Activated CD4-positive, alpha-beta memory T cell treated with anti-CD3 and anti-CD28 coated beads for 36 hours (primary cell): ENCODE results near the gene GFPT2. TPM values are rescaled to one million over a fixed set of nuclear protein-coding genes. Genes with fewer than 3 reads are reported as not detected.

ENCODE experiments used
- CTCF ChIA-PET: fragments of 350-600 bp; sonication (Branson Sonifier 250); formaldehyde crosslinking; loops from one replicate; lab custom pipeline; 2021; ENCODE audit warnings: antibody characterized with exemption, inconsistent platforms; lab: Charles Lee
- POLR2A ChIA-PET: fragments of 350-600 bp; sonication (Branson Sonifier 250); formaldehyde crosslinking; loops from one replicate; lab custom pipeline; 2021; ENCODE audit warnings: antibody characterized with exemption; lab: Charles Lee
- DNase-seq: peaks from one replicate; pipeline ENCODE4 v3.0.0-alpha.2; 2020
- H3K27ac Mint-ChIP-seq: one replicate; pipeline ENCODE4 v1.8.0; 2021; ENCODE audit warnings: mixed read lengths
- H3K27me3 Mint-ChIP-seq: one replicate; pipeline ENCODE4 v1.8.0; 2021; ENCODE audit warnings: mixed read lengths
- H3K36me3 Mint-ChIP-seq: one replicate; pipeline ENCODE4 v1.8.0; 2021; ENCODE audit warnings: mixed read lengths
- H3K4me1 Mint-ChIP-seq: one replicate; pipeline ENCODE4 v1.8.0; 2021; ENCODE audit warnings: low read depth, mixed read lengths
- H3K4me3 Mint-ChIP-seq: one replicate; pipeline ENCODE4 v1.8.0; 2021; ENCODE audit warnings: mild to moderate bottlenecking, mixed read lengths
- H3K9me3 Mint-ChIP-seq: one replicate; pipeline ENCODE4 v1.8.0; 2021; ENCODE audit warnings: mixed read lengths
- intact Hi-C: fragments of 100-400 bp; cut with micrococcal nuclease; formaldehyde crosslinking; loops from one replicate; pipeline ENCODE4 v1.15.1; 2023
- total RNA-seq, 2 experiments: library from RNA; stranded (reverse); gene quantifications; one replicate each; pipeline ENCODE4 v1.2.3, GENCODE V29; 2021

Gene GFPT2
- total RNA-seq, 2 experiments from 2014 or later: 0.12 to 0.15 TPM

DNA sequence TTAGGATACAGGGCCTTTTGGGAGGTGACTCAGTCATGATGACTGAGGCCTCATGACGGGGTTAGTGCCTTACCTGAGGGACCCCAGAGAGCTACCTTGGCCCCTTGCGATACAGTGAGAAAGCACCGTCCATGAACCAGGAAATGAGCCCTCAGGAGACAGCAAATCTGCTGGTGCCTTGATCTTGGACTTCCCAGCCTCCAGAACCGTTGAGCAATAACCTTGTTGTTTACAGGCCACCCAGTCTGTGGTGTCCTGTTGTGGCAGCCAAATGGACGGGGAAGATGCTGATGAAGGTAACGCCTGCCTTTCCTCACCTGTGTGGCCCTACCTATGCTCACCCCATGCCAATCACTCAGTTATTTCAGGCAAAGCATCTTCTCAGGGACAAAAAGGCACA, 5.6 kb upstream of the GFPT2 start:
- no peak overlapping the region for H3K4me3 Mint-ChIP-seq
- DNase-seq: no peak
- POLR2A ChIA-PET: no interaction called here
- H3K27ac Mint-ChIP-seq: no peak overlapping the region
- CTCF ChIA-PET: no interaction called here
- H3K9me3 Mint-ChIP-seq: no peaks in the 10 kb centered on the region
- no peaks in the 10 kb centered on the region for H3K36me3 Mint-ChIP-seq
- H3K27me3 Mint-ChIP-seq: peaks cover 25% of the 10 kb centered on the region
- H3K4me1 Mint-ChIP-seq: no peaks in the 10 kb centered on the region
- intact Hi-C loops: no loop called here

DNA sequence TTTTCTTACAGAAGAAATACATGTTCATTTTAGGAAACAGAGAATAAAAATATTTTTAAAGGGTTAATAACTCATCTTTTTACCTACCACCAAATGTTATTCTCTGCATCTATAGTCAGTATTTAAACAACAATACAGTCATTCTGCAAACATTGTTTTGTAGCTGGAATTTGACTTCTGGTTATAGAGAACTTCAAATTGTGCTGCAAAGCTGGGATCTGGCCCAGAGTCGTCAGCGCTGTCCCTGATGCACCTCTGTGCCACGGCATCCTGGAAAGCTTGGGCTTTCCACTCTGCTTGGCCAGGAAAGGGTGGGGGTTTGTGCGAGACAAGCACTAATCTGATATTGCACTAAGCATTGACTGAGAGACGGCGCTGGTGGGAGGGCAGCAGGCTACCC, 5.0 kb upstream of the GFPT2 start:
- Mint-ChIP-seq H3K27me3 (peaks cover 26% of the 10 kb centered on the region), H3K4me1 (no peaks in the 10 kb centered on the region), H3K4me3 (no peak overlapping the region), H3K9me3 (no peaks in the 10 kb centered on the region), H3K27ac (no peak overlapping the region), H3K36me3 (no peaks in the 10 kb centered on the region)
- ChIA-PET POLR2A (no interaction called here), CTCF (no interaction called here)
- no peak for DNase-seq
- intact Hi-C loops: no loop called here

DNA sequence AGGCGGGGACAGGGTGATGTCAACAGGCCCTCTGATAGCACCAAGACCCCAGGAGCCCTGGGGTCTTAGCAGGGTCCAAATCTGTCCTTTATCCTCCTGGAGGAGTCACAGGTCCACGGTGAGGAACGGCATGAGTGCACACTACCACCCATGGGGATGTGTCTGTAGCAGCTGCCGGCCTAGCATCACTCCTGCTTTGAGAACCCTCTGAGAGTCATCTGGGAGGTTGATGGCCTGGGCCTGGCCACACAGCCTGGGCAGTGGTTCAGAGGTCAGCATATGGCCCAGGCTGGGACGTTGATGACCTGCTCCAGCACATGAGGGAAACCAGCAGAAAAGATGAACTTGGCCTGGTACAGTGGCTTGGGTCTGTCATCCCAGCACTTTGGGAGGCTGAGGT, 1.8 kb upstream of the GFPT2 start:
- H3K27ac Mint-ChIP-seq: no peak overlapping the region
- peaks cover 43% of the 10 kb centered on the region for H3K27me3 Mint-ChIP-seq
- no peaks in the 10 kb centered on the region for H3K9me3 Mint-ChIP-seq
- no peaks in the 10 kb centered on the region for H3K36me3 Mint-ChIP-seq
- intact Hi-C loops: no loop called here
- no peak overlapping the region for H3K4me3 Mint-ChIP-seq
- CTCF ChIA-PET: no interaction called here
- peaks cover 1% of the 10 kb centered on the region for H3K4me1 Mint-ChIP-seq
- POLR2A ChIA-PET: no interaction called here
- DNase-seq: no peak

DNA sequence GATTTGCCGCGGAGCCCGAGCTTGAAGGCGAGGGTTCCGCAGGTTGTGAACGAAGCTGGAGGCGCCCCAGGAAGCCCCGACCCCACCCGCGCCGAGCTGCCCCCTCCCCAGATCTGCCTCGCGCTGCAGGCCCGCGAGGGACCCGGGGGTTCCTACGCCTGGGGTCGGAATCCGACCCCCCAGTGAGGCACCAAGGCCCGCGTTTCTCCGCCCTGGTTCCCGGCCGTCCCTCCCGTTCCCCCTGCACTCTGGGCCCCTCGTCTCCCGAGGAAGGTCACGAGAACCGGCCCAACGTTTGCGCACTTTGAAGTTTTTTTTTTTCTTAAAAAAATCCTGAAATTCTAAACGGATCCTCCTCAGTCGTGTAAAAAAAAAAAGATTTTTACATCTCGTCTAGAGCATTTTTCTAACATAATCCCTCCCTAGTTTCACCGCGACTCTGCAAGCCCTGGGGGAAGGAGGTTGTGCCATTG, 880 bp upstream of the GFPT2 start:
- Mint-ChIP-seq H3K36me3 (no peaks in the 10 kb centered on the region), H3K4me1 (peaks cover 1% of the 10 kb centered on the region), H3K27ac (no peak overlapping the region), H3K27me3 (peaks cover 43% of the 10 kb centered on the region), H3K4me3 (peak overlapping the region; percentile 61), H3K9me3 (no peaks in the 10 kb centered on the region)
- CTCF ChIA-PET: interaction anchor here (0.7 to 1.7 kb wide), 3 partner anchors 25 to 145 kb away, joined by 3 to 9 read pairs (median 4); partner anchors contain the start of gene RASGEF1C
- intact Hi-C loops: loop anchor here (1.0 kb wide), 1 partner anchor 61 kb away; no protein-coding TSS in a partner anchor
- DNase-seq: no peak
- POLR2A ChIA-PET: no interaction called here

DNA sequence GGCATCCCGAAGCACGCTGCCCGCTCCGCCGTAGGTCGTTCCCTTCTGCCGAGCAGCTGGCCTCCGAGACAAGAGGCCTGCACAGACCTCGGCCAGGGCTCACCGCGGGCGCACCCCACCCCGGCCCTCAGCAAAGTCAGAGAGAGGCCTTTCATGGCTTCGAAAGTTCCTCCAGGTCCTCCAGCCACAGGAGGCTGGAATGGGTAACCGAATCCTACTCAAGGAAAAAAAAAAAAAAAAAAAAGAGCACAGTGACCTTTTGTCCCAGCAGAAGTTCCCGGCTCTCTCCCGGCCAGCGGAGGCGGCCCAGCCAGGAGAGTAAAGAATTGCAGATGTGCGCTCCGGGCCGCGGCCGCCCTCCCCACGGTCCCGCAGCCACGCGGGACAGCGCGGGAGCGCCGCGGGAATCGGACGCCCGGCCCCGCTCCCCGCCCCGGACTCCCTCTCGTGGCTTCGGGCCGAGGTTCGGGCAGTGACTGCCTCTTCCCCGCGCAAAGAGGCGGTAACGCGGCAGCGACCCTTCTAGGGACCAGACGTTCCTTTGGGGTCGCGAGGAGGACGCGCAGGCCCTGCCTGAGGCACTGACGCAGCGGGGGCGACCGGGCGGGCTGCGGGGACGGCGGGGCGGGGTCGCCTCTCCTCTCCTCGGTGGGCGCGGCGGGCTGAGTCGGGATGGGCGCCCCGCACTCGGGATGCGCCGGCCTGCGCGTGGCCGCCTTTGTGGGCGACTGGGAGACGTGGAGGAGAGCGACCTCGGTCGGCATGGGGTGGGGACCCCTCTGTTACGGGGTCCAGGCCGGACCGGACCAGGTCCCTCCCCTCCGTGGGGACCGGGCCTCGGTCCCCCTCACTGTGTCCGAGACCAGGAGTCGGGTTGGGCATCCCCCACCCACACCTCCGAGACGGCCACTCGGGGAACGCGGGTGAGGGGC, 754 bp downstream of the GFPT2 start:
- no peak for DNase-seq
- Mint-ChIP-seq H3K4me1 (peaks cover 1% of the 10 kb centered on the region), H3K27ac (no peak overlapping the region), H3K9me3 (no peaks in the 10 kb centered on the region), H3K27me3 (peaks cover 43% of the 10 kb centered on the region), H3K36me3 (no peaks in the 10 kb centered on the region), H3K4me3 (peak overlapping the region; percentile 23)
- ChIA-PET POLR2A (no interaction called here), CTCF (interaction anchor here (1.2 to 1.7 kb wide), 2 partner anchors 24 kb away, joined by 4 to 9 read pairs; no protein-coding TSS in a partner anchor)
- intact Hi-C loops: loop anchor here (1.0 kb wide), 1 partner anchor 59 kb away; no protein-coding TSS in a partner anchor

DNA sequence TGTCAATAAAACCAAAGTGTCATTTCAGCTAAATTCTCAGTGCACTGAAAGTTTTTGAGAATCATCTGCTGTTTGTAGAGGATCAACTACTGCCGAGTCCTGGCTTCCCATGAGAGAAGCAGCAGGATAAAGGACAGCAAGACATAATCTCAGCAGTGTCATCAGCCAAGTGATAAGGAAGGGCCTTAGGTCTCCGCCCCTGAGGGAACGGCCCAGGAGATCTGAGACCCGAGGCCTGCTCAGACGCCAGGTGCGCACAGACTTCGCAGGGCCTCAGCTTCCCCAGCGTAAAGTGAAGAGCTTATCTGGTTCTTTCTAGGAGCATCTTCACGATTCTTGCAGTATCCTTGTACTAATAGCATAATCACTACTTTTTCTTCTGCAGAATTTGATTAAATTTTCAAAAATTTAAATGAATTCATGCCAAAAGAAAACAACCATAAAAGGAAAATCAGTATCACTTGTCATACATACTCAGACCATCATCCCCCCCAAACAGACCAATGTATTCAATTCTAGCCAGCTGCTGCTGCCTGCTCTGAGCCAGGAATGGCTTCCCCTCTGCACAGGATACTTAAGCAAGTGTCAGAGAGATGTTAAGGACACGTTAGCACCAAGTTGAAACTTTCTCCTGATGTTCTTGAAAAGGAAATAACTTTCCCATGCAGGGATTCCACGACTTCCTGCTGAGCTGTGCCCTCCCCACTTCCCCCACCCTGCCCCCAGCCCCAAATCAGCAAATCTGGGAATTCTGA, 2.2 kb downstream of the GFPT2 start:
- POLR2A ChIA-PET: no interaction called here
- peaks cover 34% of the 10 kb centered on the region for H3K27me3 Mint-ChIP-seq
- no peaks in the 10 kb centered on the region for H3K9me3 Mint-ChIP-seq
- CTCF ChIA-PET: interaction anchor here (1.2 kb wide), 1 partner anchor 22 kb away, joined by 4 read pairs; no protein-coding TSS in a partner anchor
- peaks cover 1% of the 10 kb centered on the region for H3K4me1 Mint-ChIP-seq
- intact Hi-C loops: no loop called here
- no peak overlapping the region for H3K4me3 Mint-ChIP-seq
- H3K27ac Mint-ChIP-seq: no peak overlapping the region
- no peak for DNase-seq
- no peaks in the 10 kb centered on the region for H3K36me3 Mint-ChIP-seq

DNA sequence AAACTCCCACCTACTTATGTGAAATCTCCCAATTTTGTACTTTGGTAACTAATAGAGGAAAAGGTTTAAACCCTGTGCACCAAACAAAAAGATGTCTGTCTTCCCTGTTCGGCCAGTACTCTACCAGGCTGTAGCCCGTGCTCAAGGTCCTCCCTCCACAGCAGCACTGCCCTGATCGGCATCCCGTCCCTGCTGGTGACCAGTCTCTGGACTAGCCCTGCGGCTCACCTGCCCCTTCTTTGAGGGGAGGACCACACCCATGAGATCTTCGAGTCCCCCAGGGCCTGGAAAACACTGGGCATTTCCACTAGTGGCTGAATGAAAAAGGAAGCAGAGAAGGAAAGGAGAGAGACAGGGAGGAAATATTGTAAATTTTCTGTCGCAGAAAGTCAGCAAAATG, 2.8 kb downstream of the GFPT2 start:
- ChIA-PET CTCF (no interaction called here), POLR2A (no interaction called here)
- DNase-seq: no peak
- Mint-ChIP-seq H3K4me1 (peaks cover 1% of the 10 kb centered on the region), H3K27me3 (peaks cover 35% of the 10 kb centered on the region), H3K4me3 (no peak overlapping the region), H3K27ac (no peak overlapping the region), H3K36me3 (no peaks in the 10 kb centered on the region), H3K9me3 (no peaks in the 10 kb centered on the region)
- intact Hi-C loops: no loop called here

DNA sequence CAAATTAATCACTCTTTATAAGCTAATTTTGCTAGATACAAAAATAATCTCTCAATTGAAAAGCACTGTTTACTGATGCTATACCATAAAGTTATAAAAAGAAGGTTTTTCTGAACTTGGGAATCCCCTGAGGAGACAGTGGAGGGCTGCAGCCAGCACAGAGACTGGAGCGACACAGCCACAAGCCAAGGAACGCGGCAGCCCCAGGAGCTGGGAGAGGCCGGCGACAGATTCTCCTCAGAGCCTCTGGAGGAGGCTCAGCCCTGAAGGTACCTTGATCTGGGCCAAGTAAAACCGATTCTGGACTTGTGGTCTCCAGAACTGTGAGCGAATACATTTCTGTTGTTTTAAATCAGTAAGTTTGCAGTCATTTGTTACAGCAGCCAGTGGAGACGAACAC, 3.7 kb downstream of the GFPT2 start:
- peaks cover 1% of the 10 kb centered on the region for H3K4me1 Mint-ChIP-seq
- H3K4me3 Mint-ChIP-seq: no peak overlapping the region
- H3K36me3 Mint-ChIP-seq: no peaks in the 10 kb centered on the region
- no peaks in the 10 kb centered on the region for H3K9me3 Mint-ChIP-seq
- ChIA-PET POLR2A (no interaction called here), CTCF (no interaction called here)
- peaks cover 27% of the 10 kb centered on the region for H3K27me3 Mint-ChIP-seq
- DNase-seq: no peak
- no peak overlapping the region for H3K27ac Mint-ChIP-seq
- intact Hi-C loops: no loop called here

DNA sequence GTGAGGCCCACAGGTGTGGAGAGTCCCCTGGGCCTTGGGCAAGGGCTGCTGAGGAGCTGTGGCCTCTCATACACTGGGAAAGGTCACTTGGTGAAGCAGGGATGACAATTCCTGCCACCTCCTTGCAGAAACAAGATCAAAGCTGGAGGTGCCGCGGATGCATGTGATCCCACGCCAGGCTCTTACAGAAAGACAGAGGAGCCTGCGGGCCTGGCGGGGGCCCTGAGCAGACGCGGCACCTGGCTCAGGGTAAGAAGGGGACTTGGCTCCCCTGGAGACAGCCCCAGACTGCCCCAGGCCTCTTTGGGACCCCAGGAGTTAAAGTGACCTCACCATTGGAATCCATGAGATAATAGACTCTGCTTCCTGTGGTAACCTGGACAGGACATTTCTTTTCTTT, 4.8 kb downstream of the GFPT2 start:
- peaks cover 1% of the 10 kb centered on the region for H3K4me1 Mint-ChIP-seq
- ChIA-PET POLR2A (no interaction called here), CTCF (no interaction called here)
- intact Hi-C loops: no loop called here
- H3K4me3 Mint-ChIP-seq: no peak overlapping the region
- H3K27me3 Mint-ChIP-seq: peaks cover 21% of the 10 kb centered on the region
- H3K36me3 Mint-ChIP-seq: no peaks in the 10 kb centered on the region
- no peak overlapping the region for H3K27ac Mint-ChIP-seq
- DNase-seq: no peak
- H3K9me3 Mint-ChIP-seq: no peaks in the 10 kb centered on the region

DNA sequence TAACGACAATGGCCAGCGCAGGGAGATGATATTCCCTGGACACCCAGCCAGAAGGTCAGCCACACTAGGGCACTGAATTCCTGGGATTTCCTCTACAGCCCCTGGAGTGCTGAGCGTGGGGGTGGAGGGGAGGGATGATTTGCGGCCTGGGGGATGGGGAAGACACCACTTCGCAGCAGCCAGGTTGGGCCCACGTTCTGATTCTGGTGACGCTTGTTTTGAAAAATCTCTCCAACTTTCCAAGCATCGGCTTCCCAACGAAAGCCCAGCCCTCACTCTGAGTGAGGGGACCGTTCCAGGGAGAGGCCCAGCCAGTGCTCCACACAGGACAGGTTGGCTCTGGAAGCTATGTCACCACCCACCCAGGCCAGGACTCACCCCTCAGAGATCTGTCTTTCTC, 5.4 kb downstream of the GFPT2 start:
- Mint-ChIP-seq H3K27me3 (peaks cover 21% of the 10 kb centered on the region), H3K4me3 (no peak overlapping the region), H3K27ac (no peak overlapping the region), H3K36me3 (no peaks in the 10 kb centered on the region), H3K4me1 (peaks cover 1% of the 10 kb centered on the region), H3K9me3 (no peaks in the 10 kb centered on the region)
- CTCF ChIA-PET: no interaction called here
- intact Hi-C loops: no loop called here
- POLR2A ChIA-PET: no interaction called here
- DNase-seq: no peak

DNA sequence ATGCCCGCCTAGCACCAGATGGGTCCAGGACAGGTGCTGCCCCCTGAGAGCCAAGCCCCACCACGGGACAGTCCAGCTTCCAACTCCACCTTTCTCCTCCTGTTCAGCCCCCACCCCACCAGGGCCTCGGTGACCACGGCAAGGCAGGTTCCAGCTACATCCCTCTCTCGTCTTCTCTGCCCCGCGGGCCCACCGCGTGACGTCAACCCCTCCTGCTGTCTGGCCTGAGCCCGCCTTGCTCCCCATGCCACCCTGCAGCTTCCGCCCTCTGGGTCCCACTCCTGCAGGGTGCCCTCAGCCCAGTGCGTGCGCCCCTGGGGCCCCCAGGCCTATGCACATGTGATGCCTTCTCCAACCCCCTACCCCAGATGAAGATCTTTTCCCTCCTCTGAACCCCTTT, 6.8 kb downstream of the GFPT2 start:
- no peak overlapping the region for H3K4me3 Mint-ChIP-seq
- ChIA-PET POLR2A (no interaction called here), CTCF (interaction anchor here (0.6 to 0.7 kb wide), 2 partner anchors 55 to 69 kb away, joined by 3 read pairs; no protein-coding TSS in a partner anchor)
- no peaks in the 10 kb centered on the region for H3K9me3 Mint-ChIP-seq
- intact Hi-C loops: no loop called here
- H3K27ac Mint-ChIP-seq: no peak overlapping the region
- no peaks in the 10 kb centered on the region for H3K36me3 Mint-ChIP-seq
- peaks cover 12% of the 10 kb centered on the region for H3K27me3 Mint-ChIP-seq
- no peak for DNase-seq
- no peaks in the 10 kb centered on the region for H3K4me1 Mint-ChIP-seq

DNA sequence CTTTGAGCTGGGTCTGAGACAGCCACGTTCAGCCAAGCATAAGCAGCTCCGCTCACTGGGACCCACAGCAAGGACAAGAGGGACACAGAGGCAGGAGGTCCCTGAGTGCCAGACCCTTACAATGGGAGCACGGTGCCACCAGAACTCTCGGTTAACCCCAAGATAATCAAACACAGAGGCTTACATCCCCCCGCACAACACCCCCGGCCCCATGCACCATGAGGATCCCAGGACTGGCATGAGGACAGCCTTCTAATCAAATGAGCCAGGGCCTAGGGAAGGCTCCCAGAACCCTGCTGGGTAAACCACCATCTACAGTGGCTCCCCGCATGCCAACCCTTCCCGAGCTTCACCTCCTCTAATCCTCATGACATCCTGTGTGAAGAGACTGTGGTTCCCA, 7.4 kb downstream of the GFPT2 start:
- H3K27me3 Mint-ChIP-seq: peaks cover 7% of the 10 kb centered on the region
- H3K36me3 Mint-ChIP-seq: no peaks in the 10 kb centered on the region
- no peak overlapping the region for H3K4me3 Mint-ChIP-seq
- intact Hi-C loops: no loop called here
- H3K9me3 Mint-ChIP-seq: no peaks in the 10 kb centered on the region
- ChIA-PET CTCF (interaction anchor here (0.7 to 1.0 kb wide), 2 partner anchors 17 to 68 kb away, joined by 3 to 5 read pairs; no protein-coding TSS in a partner anchor), POLR2A (no interaction called here)
- DNase-seq: no peak
- no peaks in the 10 kb centered on the region for H3K4me1 Mint-ChIP-seq
- no peak overlapping the region for H3K27ac Mint-ChIP-seq
